ENCODE data around the gene ARMC3.

Gene ARMC3

GRCh38 chr10:22980822-22981221 is 53.0 kb downstream of the ARMC3 start:
- H3K4me3 ChIP-seq (ENCODE audit: low read length): no peak overlapping the region
- DNase-seq (ENCODE audit: low read depth, low spot score): no peak

DNA sequence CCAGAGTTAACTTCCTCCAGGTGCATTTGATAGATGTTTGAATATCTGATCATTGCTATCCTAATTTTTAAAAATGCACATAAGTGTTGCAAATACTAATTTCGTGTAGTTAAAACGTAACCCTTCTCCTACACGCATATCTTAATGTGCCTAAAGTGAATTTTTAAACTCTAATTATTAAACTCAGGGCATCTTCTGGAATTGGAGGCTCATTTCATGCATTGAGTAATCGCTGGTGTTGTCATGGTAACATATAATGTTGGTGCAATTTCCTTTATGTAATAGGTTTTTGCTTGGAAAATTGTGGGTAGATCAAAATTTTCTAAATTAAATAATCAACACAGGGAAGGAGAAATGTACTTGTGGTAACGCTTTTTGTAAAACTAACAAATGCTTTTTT is 56.2 kb downstream of the ARMC3 start:
- no peak for DNase-seq (ENCODE audit: low read depth, low spot score)
- no peak overlapping the region for H3K4me3 ChIP-seq (ENCODE audit: low read length)

DNA sequence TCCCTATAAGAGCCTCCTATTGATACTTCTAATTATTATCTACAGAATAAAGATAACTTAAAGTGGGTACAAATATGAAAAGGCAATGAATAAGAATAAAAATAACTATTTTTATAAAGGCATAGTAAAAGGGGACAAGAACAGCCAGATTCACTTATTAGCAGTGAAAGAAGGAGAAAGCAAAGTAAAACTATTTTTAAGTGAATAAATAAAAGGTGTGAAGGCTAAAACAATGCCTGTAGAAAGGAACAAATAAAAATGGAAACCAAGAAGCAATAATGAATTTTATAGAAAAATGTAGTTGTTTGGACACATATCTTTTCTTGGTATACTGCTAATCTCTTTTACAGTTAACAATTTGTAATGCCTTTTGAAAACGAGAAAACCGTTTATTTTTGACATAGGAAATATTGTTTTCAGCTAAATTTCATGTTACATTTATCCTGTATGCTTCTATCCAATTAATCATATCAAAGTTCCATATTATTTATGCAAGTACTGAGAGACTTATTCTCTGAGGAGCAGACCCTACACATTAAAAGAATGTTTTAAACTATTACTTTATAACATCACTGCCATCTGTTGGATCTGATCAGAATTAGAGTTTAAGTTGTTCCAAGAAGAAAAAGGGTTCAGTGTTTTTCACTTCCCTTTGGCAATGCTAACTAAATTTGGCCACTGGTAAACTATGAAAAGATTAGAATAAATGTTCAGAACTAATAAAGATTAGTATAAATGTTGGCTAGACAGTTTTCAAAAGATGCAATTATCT is 59.1 kb downstream of the ARMC3 start:
- DNase-seq (ENCODE audit: low read depth, low spot score): peak; percentile 33
- H3K4me3 ChIP-seq (ENCODE audit: low read length): no peak overlapping the region

GRCh38 chr10:22988581-22989360 is 60.9 kb downstream of the ARMC3 start:
- peak; percentile 67 for DNase-seq (ENCODE audit: low read depth, low spot score)
- no peak overlapping the region for H3K4me3 ChIP-seq (ENCODE audit: low read length)

- no peak for DNase-seq (ENCODE audit: low read depth, low spot score)
- H3K4me3 ChIP-seq (ENCODE audit: low read length): no peak overlapping the region
Measured at GRCh38 chr10:22990443-22990842, 62.6 kb downstream of the ARMC3 start.

GRCh38 chr10:22992075-22992474 is 64.2 kb downstream of the ARMC3 start:
- peak; percentile 10 for DNase-seq (ENCODE audit: low read depth, low spot score)
- no peak overlapping the region for H3K4me3 ChIP-seq (ENCODE audit: low read length)

DNA sequence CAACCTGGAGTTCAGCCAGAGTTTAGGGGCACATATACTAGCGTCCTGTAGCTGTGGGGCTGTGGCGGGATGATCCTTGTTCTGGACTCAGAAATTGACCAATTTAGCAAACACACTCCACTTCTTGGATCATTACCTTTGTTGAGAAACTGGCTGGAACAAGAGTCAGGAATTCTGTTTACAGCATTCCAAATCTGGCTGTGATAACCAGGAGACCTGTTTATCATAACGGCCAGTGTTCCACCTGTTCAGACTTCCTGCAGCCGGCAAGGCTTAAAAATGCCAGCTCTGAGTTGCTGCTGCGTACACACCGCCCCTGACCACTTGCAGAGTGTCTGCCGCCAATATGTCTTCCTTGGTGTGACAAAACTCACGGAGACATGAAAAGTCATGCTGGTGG is 64.8 kb downstream of the ARMC3 start:
- H3K4me3 ChIP-seq (ENCODE audit: low read length): no peak overlapping the region
- DNase-seq (ENCODE audit: low read depth, low spot score): no peak

- no peak for DNase-seq (ENCODE audit: low read depth, low spot score)
- H3K4me3 ChIP-seq (ENCODE audit: low read length): no peak overlapping the region
Measured at GRCh38 chr10:22993314-22993713, 65.5 kb downstream of the ARMC3 start.

DNA sequence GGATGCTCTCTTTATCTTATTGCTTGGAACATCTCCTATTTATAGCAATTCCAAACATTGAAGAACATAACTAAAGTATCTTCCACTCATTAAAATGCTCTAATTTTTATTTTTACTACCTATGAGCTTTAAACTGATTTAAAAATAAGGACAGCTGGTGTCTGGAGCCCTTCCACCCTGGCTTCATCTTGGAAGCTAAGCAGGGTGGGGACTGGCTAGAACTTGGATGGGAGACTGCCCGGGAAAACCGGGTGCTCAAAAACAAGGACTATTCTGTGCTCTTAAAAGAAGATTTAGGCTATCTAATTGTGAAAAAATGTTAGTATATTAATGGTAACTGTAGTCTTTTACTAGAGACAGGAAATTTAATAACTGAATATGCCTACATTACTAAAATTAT is 69.2 kb downstream of the ARMC3 start:
- no peak for DNase-seq (ENCODE audit: low read depth, low spot score)
- H3K4me3 ChIP-seq (ENCODE audit: low read length): no peak overlapping the region

DNA sequence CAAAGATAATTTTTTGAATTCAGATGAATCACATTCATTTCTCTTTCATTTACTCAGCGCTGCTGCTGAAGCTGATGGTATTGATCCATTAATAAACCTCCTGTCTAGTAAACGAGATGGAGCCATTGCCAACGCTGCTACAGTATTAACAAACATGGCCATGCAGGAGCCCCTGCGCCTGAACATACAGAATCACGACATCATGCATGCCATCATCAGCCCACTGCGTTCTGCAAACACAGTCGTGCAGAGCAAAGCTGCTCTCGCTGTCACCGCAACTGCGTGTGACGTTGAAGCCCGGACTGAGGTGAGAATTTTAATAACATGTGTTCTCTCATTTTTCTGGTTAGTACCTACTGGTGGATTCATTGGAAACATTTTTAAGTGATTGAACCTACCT is 70.2 kb downstream of the ARMC3 start:
- DNase-seq (ENCODE audit: low read depth, low spot score): no peak
- H3K4me3 ChIP-seq (ENCODE audit: low read length): no peak overlapping the region

DNA sequence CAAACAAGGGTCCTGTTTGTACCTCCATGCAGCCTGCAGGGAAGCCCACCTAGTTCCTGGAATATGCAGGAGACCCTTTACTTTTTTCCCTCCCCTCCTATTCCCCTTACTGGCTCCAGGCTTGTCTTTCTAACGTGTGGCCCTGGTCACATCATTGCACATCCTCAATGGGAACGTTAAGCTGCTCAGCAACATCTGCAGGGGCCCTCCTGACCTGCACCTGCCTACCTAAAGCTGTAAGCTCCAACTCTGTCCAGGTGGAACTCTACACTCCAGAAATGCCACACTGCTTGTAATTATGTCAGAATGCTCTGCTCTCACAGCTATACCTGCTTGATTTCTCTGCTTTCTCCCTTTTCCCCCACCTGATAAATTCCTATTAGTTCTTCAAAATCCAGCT is 72.1 kb downstream of the ARMC3 start:
- no peak overlapping the region for H3K4me3 ChIP-seq (ENCODE audit: low read length)
- DNase-seq (ENCODE audit: low read depth, low spot score): no peak

GRCh38 chr10:23001901-23002516 is 74.2 kb downstream of the ARMC3 start:
- no peak overlapping the region for H3K4me3 ChIP-seq (ENCODE audit: low read length)
- no peak for DNase-seq (ENCODE audit: low read depth, low spot score)

DNA sequence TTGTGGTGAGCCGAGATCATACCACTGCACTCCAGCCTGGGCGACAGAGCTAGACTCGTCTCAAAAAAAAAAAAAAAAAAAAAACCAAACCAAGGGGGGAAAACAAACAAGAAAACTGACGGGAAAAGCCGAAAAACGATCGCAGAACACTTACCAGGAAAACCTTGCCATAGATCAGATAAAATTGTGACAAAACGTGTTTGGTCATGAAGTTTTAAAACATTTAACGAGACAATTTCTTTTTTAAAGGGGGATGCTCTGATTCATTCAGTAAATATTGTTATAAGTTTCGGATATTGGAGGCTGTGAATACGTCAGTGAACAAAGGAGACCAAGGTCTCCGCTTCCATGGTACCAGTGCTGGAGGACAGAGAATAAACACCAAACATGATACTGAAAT is 77.3 kb downstream of the ARMC3 start:
- no peak overlapping the region for H3K4me3 ChIP-seq (ENCODE audit: low read length)
- no peak for DNase-seq (ENCODE audit: low read depth, low spot score)

- DNase-seq (ENCODE audit: low read depth, low spot score): no peak
Measured at GRCh38 chr10:23013581-23014335, 85.9 kb downstream of the ARMC3 start.

DNA sequence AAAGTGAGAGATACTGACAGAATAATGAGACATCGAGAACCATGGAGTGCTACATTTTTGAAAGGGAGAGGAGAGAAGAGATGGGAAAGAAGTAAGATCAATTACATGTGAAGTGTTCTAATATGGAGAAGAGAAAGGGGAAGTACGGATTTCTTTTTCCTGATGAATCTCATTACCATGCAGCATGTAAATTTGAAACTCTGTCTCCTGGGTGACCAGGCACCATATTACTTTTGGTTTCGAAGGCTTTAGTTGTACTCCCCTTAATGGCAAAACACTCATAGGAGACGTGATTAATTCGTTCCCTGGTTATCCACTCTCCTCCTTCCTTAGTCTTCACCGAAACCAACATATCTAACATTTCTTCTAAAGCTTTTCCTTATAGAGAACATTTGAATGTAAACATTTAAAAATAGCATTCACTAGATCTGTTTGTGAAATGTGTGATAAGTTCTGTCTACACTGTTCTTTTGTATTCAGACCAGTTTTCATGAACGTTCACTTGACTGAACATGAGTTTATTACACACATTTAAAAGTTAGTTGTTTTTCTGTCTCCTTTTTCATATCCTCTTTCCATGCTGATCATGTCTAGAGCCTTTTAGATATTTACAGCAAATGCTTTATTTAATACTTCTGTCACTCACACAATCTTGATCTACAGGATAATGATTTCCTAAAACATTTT is 87.3 kb downstream of the ARMC3 start:
- DNase-seq (ENCODE audit: low read depth, low spot score): no peak
- H3K4me3 ChIP-seq (ENCODE audit: low read length): no peak overlapping the region

More at GRCh38 chr10:23013581-23014335, 85.9 kb downstream of the ARMC3 start:
- no peak overlapping the region for H3K4me3 ChIP-seq (ENCODE audit: low read length)

- H3K4me3 ChIP-seq (ENCODE audit: low read length): no peak overlapping the region
- DNase-seq (ENCODE audit: low read depth, low spot score): no peak
Measured at GRCh38 chr10:23016636-23017035, 88.8 kb downstream of the ARMC3 start.

DNA sequence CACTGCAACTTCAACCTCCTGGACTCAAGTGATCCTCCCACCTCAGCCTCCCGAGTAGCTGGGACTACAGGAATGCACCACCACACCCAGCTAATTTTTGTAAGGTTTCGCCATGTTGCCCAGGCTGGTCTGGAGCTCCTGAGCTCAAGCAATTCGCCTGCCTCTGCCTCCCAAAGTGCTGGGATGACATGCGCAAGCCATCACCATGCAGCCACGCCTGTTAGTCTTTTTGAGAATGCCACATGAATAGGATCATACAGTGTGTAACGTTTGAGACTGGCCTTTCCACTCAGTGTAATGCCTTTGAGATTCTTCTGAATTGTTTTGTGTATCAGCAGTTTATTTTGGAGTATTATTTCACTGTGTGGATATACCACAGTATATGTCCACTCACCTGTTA is 91.8 kb downstream of the ARMC3 start:
- H3K4me3 ChIP-seq (ENCODE audit: low read length): no peak overlapping the region
- no peak for DNase-seq (ENCODE audit: low read depth, low spot score)

DNA sequence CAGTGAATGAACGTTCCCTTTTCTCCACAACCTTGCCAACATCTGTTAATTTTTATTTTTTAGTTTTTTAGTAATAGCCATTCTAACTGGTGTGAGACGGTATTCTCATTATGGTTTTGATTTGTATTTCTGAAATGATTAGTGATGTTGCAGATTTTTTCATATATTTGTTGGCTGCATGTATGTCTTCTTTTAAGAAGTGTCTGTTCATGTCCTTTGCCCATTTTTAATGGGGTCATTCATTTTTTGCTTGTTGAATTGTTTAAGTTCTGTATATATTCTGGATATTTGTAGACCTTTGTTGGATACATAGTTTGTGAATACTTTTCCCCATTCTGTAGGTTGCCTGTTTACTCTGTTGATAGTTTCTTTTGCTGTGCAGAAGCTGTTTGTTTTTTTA is 93.6 kb downstream of the ARMC3 start:
- DNase-seq (ENCODE audit: low read depth, low spot score): no peak
- no peak overlapping the region for H3K4me3 ChIP-seq (ENCODE audit: low read length)

DNA sequence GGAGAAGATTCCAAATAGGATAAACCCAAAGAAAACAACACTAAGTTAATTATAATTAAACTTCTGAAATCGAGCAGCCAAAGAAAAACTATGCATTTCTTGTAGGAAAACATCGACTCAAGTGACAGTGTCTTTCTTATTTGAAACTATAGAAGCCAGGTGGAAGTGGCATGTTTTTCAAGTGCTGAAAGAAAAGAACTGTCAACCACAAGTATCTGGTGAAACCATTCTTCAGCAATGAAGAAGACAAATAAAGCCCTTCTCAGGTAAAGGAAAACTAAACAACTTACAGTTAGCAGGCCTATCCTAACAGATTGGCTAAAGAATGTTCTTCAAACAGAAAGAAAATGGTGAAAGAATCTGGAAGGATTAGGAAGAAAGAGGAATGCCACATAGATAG is 96.1 kb downstream of the ARMC3 start:
- no peak for DNase-seq (ENCODE audit: low read depth, low spot score)
- H3K4me3 ChIP-seq (ENCODE audit: low read length): no peak overlapping the region

Data from Jurkat, Clone E6-1 (cell line).